K562 (cell line): ENCODE results near the gene BPHL. TPM values are rescaled to one million over a fixed set of nuclear protein-coding genes. Genes with fewer than 3 reads are reported as not detected.
A peak's percentile ranks its signal among the peaks of the same experiment; 100 is the strongest.
"Not testable (repeated sequence)": the region's sequence is repeated elsewhere in the genome, so short reads cannot be mapped to it uniquely, and the experiment has no call there.

Source experiments
- ATAC-seq: fragments of 200-7000 bp; cut with Tn5 transposase; 3 replicates; pipeline ENCODE4 v1.9.1; 2020; ENCODE audit warnings: moderate library complexity
- BruUV-seq: library from RNA; stranded (reverse); fragments of 400-500 nt; replicated peaks from 2 replicates; lab custom pipeline; 2021; lab: Mats Ljungman, UMichigan
- CTCF ChIA-PET: fragments of 300-600 bp; formaldehyde crosslinking; extraction: SDS; loops from one replicate; lab custom pipeline; 2021; ENCODE audit warnings: low intra/inter-chr PET ratio; lab: Yijun Ruan, JAX
- POLR2A ChIA-PET: fragments of 300-600, 350-650 bp; sonication (Branson Sonifier 250); formaldehyde crosslinking; extraction: SDS; loops from one replicate; lab custom pipeline; 2021; ENCODE audit warnings: antibody characterized with exemption, inconsistent platforms; lab: Yijun Ruan, JAX
- DNase-seq, 4 experiments: peaks; one replicate each; pipeline versions ENCODE4 v3.0.0 to v3.0.0-alpha.2; 2011 to 2018; ENCODE audit warnings: low spot score in 3 of 4, mixed read lengths in 3 of 4; ENCODE audit errors: extremely low read depth in 1 of 4
- FAIRE-seq: peaks from 2 replicates; lab custom pipeline; 2011; peaks lifted over from hg19 to GRCh38; lab: Jason Lieb, UNC
- H2AFZ ChIP-seq: 2 replicates; pipeline ENCODE4 v1.6.0; 2011; ENCODE audit warnings: low read depth, low read length, control low read depth, inconsistent platforms
- H3K27ac ChIP-seq: fragments of 200-600 bp; 3 replicates; pipeline ENCODE4 v1.8.0; 2011; ENCODE audit warnings: low read depth, mild to moderate bottlenecking, control low read depth, inconsistent platforms, low read length, moderate library complexity, mixed read lengths; ENCODE audit errors: extremely low read depth
- H3K27me3 ChIP-seq, 2 experiments: fragments of 300-600 bp in 1 of 2; 2 replicates in 1 of 2; 3 replicates in 1 of 2; pipeline versions ENCODE4 v1.6.0 to v1.8.0; 2011; ENCODE audit warnings: inconsistent platforms in 2 of 2, low read length in 2 of 2, mild to moderate bottlenecking in 1 of 2, mixed read lengths in 1 of 2, moderate library complexity in 1 of 2; ENCODE audit not compliant: control insufficient read depth in 2 of 2, insufficient read depth in 2 of 2
- H3K36me3 ChIP-seq: fragments of 300-600 bp; 3 replicates; pipeline ENCODE4 v1.8.0; 2011; ENCODE audit warnings: mild to moderate bottlenecking, low read length, inconsistent platforms; ENCODE audit not compliant: control insufficient read depth, insufficient read depth
- H3K4me1 ChIP-seq, 2 experiments: fragments of 200-600 bp in 1 of 2; replicated peaks in 1 of 2; 2 replicates in 1 of 2; 3 replicates in 1 of 2; pipeline versions ENCODE4 v1.5.1 to v1.8.0; 2011; ENCODE audit warnings: inconsistent platforms in 2 of 2, low read length in 2 of 2, mild to moderate bottlenecking in 1 of 2, mixed read lengths in 1 of 2, moderate library complexity in 1 of 2; ENCODE audit not compliant: control insufficient read depth in 2 of 2, insufficient read depth in 2 of 2
- H3K4me2 ChIP-seq: 2 replicates; pipeline ENCODE4 v1.6.1; 2011; ENCODE audit warnings: low read length, control low read depth, inconsistent platforms, mixed read lengths; ENCODE audit not compliant: insufficient read depth
- H3K4me3 ChIP-seq: fragments of 200-600 bp; sonication (generic), shearing (Covaris generic); 2 replicates; pipeline ENCODE4 v1.5.1; 2016; ENCODE audit warnings: control low read depth, inconsistent platforms
- H3K79me2 ChIP-seq: fragments of 200-600 bp; 3 replicates; pipeline ENCODE4 v1.8.0; 2011; ENCODE audit warnings: low read length, inconsistent platforms; ENCODE audit not compliant: control insufficient read depth, insufficient read depth
- H3K9ac ChIP-seq, 2 experiments: 2 replicates each; pipeline versions ENCODE4 v1.6.0 to v1.6.1; 2011; ENCODE audit warnings: low read depth in 2 of 2, low read length in 2 of 2, control low read depth in 1 of 2, inconsistent platforms in 1 of 2, mild to moderate bottlenecking in 1 of 2, mixed read lengths in 1 of 2; ENCODE audit not compliant: insufficient read depth in 1 of 2
- H3K9me1 ChIP-seq: one replicate; pipeline ENCODE4 v1.6.0; 2011; ENCODE audit warnings: inconsistent platforms, mild to moderate bottlenecking, low read length, moderate library complexity; ENCODE audit not compliant: control insufficient read depth, insufficient read depth
- H3K9me3 ChIP-seq: replicated peaks from 2 replicates; pipeline ENCODE4 v1.5.1; 2011; ENCODE audit warnings: low read depth, low read length, inconsistent platforms; ENCODE audit not compliant: control insufficient read depth, insufficient read depth
- H4K20me1 ChIP-seq: replicated peaks from 2 replicates; pipeline ENCODE4 v1.6.1; 2011; ENCODE audit warnings: low read length, inconsistent platforms, mixed read lengths; ENCODE audit not compliant: control insufficient read depth, insufficient read depth
- BACH1 ChIP-seq: fragments of 200-800 bp; sonication (Bioruptor generic); IDR thresholded peaks from 2 replicates; pipeline ENCODE4 v1.6.1; 2016; ENCODE audit warnings: missing genetic modification characterization, missing compliant biosample characterization
- BRD9 ChIP-seq: fragments of 450-650 bp; IDR thresholded peaks from 2 replicates; pipeline ENCODE4 v1.6.1; 2018; ENCODE audit warnings: low read depth; ENCODE audit not compliant: partially characterized antibody
- C11orf30 ChIP-seq: fragments of 450-650 bp; IDR thresholded peaks from 2 replicates; pipeline ENCODE4 v1.6.1; 2016; ENCODE audit warnings: low read depth, mild to moderate bottlenecking
- EGR1 ChIP-seq: fragments of 450-650 bp; conservative IDR thresholded peaks from 2 replicates; pipeline ENCODE4 v1.6.1; 2017; ENCODE audit warnings: mild to moderate bottlenecking
- FOXK2 ChIP-seq, 2 experiments: fragments of 450-650 bp; IDR thresholded peaks in 1 of 2; conservative IDR thresholded peaks in 1 of 2; 2 replicates each; pipeline ENCODE4 v1.6.1; 2016; ENCODE audit warnings: low read depth in 2 of 2, mild to moderate bottlenecking in 1 of 2
- HDAC1 ChIP-seq, 2 experiments: fragments of 450-650 bp; IDR thresholded peaks; 2 replicates each; pipeline ENCODE4 v1.6.1; 2016 to 2017; ENCODE audit warnings: inconsistent platforms in 1 of 2, mild to moderate bottlenecking in 1 of 2, moderate library complexity in 1 of 2
- JUND ChIP-seq, 2 experiments: IDR thresholded peaks; 2 replicates in 1 of 2; 3 replicates in 1 of 2; pipeline ENCODE4 v1.6.1; 2011; ENCODE audit warnings: borderline replicate concordance in 2 of 2, low read depth in 2 of 2, low read length in 2 of 2, improper control_type of control experiment in 1 of 2, missing biosample characterization in 1 of 2, missing genetic modification characterization in 1 of 2, missing genetic modification reagents in 1 of 2
- MAFG ChIP-seq: fragments of 450-650 bp; conservative IDR thresholded peaks from 2 replicates; pipeline ENCODE4 v1.6.1; 2016; ENCODE audit warnings: missing genetic modification characterization, missing compliant biosample characterization
- MTA1 ChIP-seq: fragments of 450-650 bp; IDR thresholded peaks from 2 replicates; pipeline ENCODE4 v1.6.1; 2017; ENCODE audit warnings: borderline replicate concordance
- NFE2 ChIP-seq: IDR thresholded peaks from 2 replicates; pipeline ENCODE4 v1.6.1; 2014; ENCODE audit warnings: antibody characterized with exemption, low read depth
- NR2C1 ChIP-seq, 2 experiments: fragments of 450-650 bp; IDR thresholded peaks; 2 replicates each; pipeline ENCODE4 v1.6.1; 2017; ENCODE audit warnings: mild to moderate bottlenecking in 2 of 2, antibody characterized with exemption in 1 of 2, inconsistent platforms in 1 of 2, missing compliant biosample characterization in 1 of 2, missing genetic modification characterization in 1 of 2
- SMAD4 ChIP-seq: fragments of 250-450 bp; sonication (Bioruptor Pico); conservative IDR thresholded peaks from 2 replicates; pipeline ENCODE4 v1.8.0; 2021; ENCODE audit warnings: inconsistent platforms, mild to moderate bottlenecking, moderate library complexity
- SMARCC2 ChIP-seq: fragments of 450-650 bp; IDR thresholded peaks from 2 replicates; pipeline ENCODE4 v1.6.1; 2017; ENCODE audit warnings: antibody characterized with exemption, moderate library complexity, mild to moderate bottlenecking, low read depth
- SMARCE1 ChIP-seq: fragments of 450-650 bp; IDR thresholded peaks from 2 replicates; pipeline ENCODE4 v1.7.1; 2016; ENCODE audit warnings: mild to moderate bottlenecking
- TOE1 ChIP-seq, 2 experiments: fragments of 450-650 bp in 1 of 2; sonication (generic) in 1 of 2; formaldehyde crosslinking in 1 of 2; IDR thresholded peaks; 2 replicates each; pipeline versions ENCODE4 v1.7.1 to v1.8.0; 2016 to 2022; ENCODE audit warnings: borderline replicate concordance in 2 of 2, mild to moderate bottlenecking in 2 of 2, antibody characterized with exemption in 1 of 2, inconsistent platforms in 1 of 2, low read depth in 1 of 2, missing genetic modification reagents in 1 of 2, moderate library complexity in 1 of 2
- ZNF316 ChIP-seq: fragments of 450-650 bp; IDR thresholded peaks from 2 replicates; pipeline ENCODE4 v1.6.1; 2016
- WGBS: fragments of 100-300 bp; shearing (Covaris generic); methylation state at CpG from one replicate; pipeline ENCODE4 v1.1.6; 2016; ENCODE audit warnings: low coverage, mixed read lengths; ENCODE audit not compliant: insufficient coverage; ENCODE audit errors: missing lambda C conversion rate; 5-methylcytosine and 5-hydroxymethylcytosine counted together
- in situ Hi-C: fragments of 300-500 bp; cut with MboI; formaldehyde crosslinking; loops from 4 replicates; pipeline ENCODE4 v1.15.0; 2018; ENCODE audit warnings: inconsistent platforms, mixed read lengths
- intact Hi-C: fragments of 100-400 bp; cut with micrococcal nuclease; formaldehyde crosslinking; loops from 2 replicates; pipeline ENCODE4 v1.14.2; 2022
- polyA plus RNA-seq, 8 experiments: library from polyadenylated mRNA; depleted of rRNA in 4 of 8; stranded (reverse) in 5 of 8; unstranded in 3 of 8; fragments of >200 nt; fragmentation: Nextera tagmentation in 2 of 8; fragmentation: Illumina TruSeq in 1 of 8; extraction: Ambion mirVana in 2 of 8; extraction: Trizol in 1 of 8; gene quantifications; 2 replicates each; pipeline versions ENCODE4 v1.2.1 to v1.2.3, GENCODE V29; 2011 to 2014; ENCODE audit warnings: inconsistent platforms in 1 of 8, missing spikeins in 1 of 8
- total RNA-seq, 7 experiments: library from RNA; depleted of rRNA in 6 of 7; stranded (reverse); fragments of >200 nt in 6 of 7; fragmentation: Illumina TruSeq in 2 of 7; extraction: Trizol in 2 of 7; gene quantifications; 2 replicates each; pipeline versions ENCODE4 v1.2.1 to v1.2.3, GENCODE V29; 2011 to 2021; ENCODE audit warnings: low replicate concordance in 1 of 7
- TF ChIP-seq, protein P1 (sequence below), 2 experiments: fragments of 450-650 bp in 1 of 2; sonication (generic) in 1 of 2; formaldehyde crosslinking in 1 of 2; IDR thresholded peaks in 1 of 2; conservative IDR thresholded peaks in 1 of 2; 2 replicates each; pipeline versions ENCODE4 v1.6.1 to v1.8.1; 2016 to 2023; ENCODE audit warnings: mild to moderate bottlenecking in 2 of 2, moderate library complexity in 2 of 2, inconsistent platforms in 1 of 2, missing genetic modification reagents in 1 of 2

Gene BPHL
- total and polyA plus RNA-seq, 9 of the 15 experiments (the other 6 are each of a cell fraction or from before 2014, with no cell fraction given): 3.5 to 17.4 (median 8.2) TPM

DNA sequence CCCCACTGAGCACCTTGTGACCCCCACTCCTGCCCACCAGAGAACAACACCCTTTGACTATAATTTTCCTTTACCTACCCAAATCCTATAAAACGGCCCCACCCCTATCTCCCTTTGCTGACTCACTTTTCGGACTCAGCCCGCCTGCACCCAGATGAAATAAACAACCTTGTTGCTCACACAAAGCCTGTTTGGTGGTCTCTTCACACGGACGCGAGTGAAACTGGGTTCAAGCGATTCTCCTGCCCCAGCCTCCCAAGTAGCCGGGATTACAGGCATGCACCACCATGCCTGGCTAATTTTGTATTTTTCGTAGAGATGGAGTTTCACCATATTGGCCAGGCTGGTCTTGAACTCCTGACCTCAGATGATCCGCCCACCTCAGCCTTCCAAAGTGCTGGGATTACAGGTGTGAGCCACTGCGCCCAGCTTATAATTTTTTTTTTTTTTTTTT, 55.2 kb downstream of the BPHL start:
- BruUV-seq; H3K9ac ChIP-seq; H3K9me1 ChIP-seq; DNase-seq; H3K27me3 ChIP-seq; H3K79me2 ChIP-seq; intact Hi-C loops; in situ Hi-C loops; ATAC-seq; H3K36me3 ChIP-seq; CTCF ChIA-PET; FAIRE-seq; H3K9me3 ChIP-seq; H4K20me1 ChIP-seq; H3K4me3 ChIP-seq; TF ChIP-seq NR2C1 (IDR thresholded peaks at IDR 0.05); TOE1 (CRISPR knock-in tag; IDR thresholded peaks at IDR 0.05; ENCODE audit: borderline replicate concordance, low read depth); JUND (IDR thresholded peaks at IDR 0.05; ENCODE audit: borderline replicate concordance, low read depth, low read length): not testable (repeated sequence)
- POLR2A ChIA-PET: interaction anchor here (1.1 to 1.4 kb wide), 2 partner anchors 13 to 40 kb away, joined by 3 to 4 read pairs; no protein-coding TSS in a partner anchor
- H3K4me2 ChIP-seq: peak overlapping the region; percentile 19; the same call in 1 of the 2 replicates
- H2AFZ ChIP-seq: peak overlapping the region; percentile 71
- peaks cover 34 to 50% of the 10 kb centered on the region in 2 experiments for H3K4me1 ChIP-seq
- WGBS: 40% methylated on average over 11 of the region's 11 CpGs
- peak overlapping the region; percentile 42; the same call in 1 of the 3 replicates for H3K27ac ChIP-seq
- TF ChIP-seq, protein P1, sequence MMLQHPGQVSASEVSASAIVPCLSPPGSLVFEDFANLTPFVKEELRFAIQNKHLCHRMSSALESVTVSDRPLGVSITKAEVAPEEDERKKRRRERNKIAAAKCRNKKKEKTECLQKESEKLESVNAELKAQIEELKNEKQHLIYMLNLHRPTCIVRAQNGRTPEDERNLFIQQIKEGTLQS (IDR thresholded peaks at IDR 0.05): peak; percentile 69
- TF ChIP-seq, protein P1 (CRISPR knock-in tag; conservative IDR thresholded peaks at IDR 0.05): not testable (repeated sequence)
- peak; percentile 58 for TF ChIP-seq EGR1
- TF ChIP-seq NR2C1 (tag; IDR thresholded peaks at IDR 0.05): peak; percentile 40; the same call in 1 of the 2 replicates
- TF ChIP-seq NFE2: peak; percentile 78
- TF ChIP-seq SMAD4: 0 out of 2 replicates have a peak, but pooled peaks have one; percentile 16
- TF ChIP-seq MTA1: 0 out of 2 replicates have a peak, but pooled peaks have one; percentile 21
- TF ChIP-seq HDAC1 (IDR thresholded peaks at IDR 0.05): peak in 1 of 2 experiments; percentile 25; a peak in 1 of 4 replicates
- peak; percentile 39 for TF ChIP-seq BRD9
- peak; percentile 56; the same call in 1 of the 2 replicates for TF ChIP-seq SMARCE1
- 0 out of 2 replicates have a peak, but pooled peaks have one; percentile 32 for TF ChIP-seq TOE1 (IDR thresholded peaks at IDR 0.05; ENCODE audit: borderline replicate concordance)
- TF ChIP-seq BACH1: 0 out of 2 replicates have a peak, but pooled peaks have one; percentile 17
- peak; percentile 71 for TF ChIP-seq MAFG (tag)
- TF ChIP-seq C11orf30: peak; percentile 92
- TF ChIP-seq FOXK2 (conservative IDR thresholded peaks at IDR 0.05 in 1 of 2, IDR thresholded peaks at IDR 0.05 in 1 of 2; ENCODE audit: low read depth in 2 of 2): peak; percentile 73 to 82; a peak in 3 of 4 replicates
- peak; percentile 87 for TF ChIP-seq ZNF316
- TF ChIP-seq JUND (tag; IDR thresholded peaks at IDR 0.05; ENCODE audit: borderline replicate concordance, low read depth, low read length): 0 out of 3 replicates have a peak, but pooled peaks have one; percentile 12
- TF ChIP-seq SMARCC2: 0 out of 2 replicates have a peak, but pooled peaks have one; percentile 54
